ENCODE measurements around the gene BCAS1. TPM values are rescaled to one million over a fixed set of nuclear protein-coding genes. Genes with fewer than 3 reads are reported as not detected.
A peak's percentile ranks its signal among the peaks of the same experiment; 100 is the strongest.

Gene BCAS1
- total RNA-seq, 4 donors from 2014 or later: not detected

- TF ChIP-seq, protein P1, sequence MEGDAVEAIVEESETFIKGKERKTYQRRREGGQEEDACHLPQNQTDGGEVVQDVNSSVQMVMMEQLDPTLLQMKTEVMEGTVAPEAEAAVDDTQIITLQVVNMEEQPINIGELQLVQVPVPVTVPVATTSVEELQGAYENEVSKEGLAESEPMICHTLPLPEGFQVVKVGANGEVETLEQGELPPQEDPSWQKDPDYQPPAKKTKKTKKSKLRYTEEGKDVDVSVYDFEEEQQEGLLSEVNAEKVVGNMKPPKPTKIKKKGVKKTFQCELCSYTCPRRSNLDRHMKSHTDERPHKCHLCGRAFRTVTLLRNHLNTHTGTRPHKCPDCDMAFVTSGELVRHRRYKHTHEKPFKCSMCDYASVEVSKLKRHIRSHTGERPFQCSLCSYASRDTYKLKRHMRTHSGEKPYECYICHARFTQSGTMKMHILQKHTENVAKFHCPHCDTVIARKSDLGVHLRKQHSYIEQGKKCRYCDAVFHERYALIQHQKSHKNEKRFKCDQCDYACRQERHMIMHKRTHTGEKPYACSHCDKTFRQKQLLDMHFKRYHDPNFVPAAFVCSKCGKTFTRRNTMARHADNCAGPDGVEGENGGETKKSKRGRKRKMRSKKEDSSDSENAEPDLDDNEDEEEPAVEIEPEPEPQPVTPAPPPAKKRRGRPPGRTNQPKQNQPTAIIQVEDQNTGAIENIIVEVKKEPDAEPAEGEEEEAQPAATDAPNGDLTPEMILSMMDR (IDR thresholded peaks at IDR 0.05; ENCODE audit: low read depth): no peak
These were observed 51.3 kb downstream of the BCAS1 start for GRCh38 chr20:54019127-54019526.

GRCh38 chr20:54017846-54018245 lies 52.5 kb downstream of the BCAS1 start:
- TF ChIP-seq, protein P1 (IDR thresholded peaks at IDR 0.05; ENCODE audit: low read depth): no peak

- TF ChIP-seq, protein P1 (IDR thresholded peaks at IDR 0.05; ENCODE audit: low read depth): no peak
These were observed 54.9 kb downstream of the BCAS1 start for GRCh38 chr20:54015496-54015895.

DNA sequence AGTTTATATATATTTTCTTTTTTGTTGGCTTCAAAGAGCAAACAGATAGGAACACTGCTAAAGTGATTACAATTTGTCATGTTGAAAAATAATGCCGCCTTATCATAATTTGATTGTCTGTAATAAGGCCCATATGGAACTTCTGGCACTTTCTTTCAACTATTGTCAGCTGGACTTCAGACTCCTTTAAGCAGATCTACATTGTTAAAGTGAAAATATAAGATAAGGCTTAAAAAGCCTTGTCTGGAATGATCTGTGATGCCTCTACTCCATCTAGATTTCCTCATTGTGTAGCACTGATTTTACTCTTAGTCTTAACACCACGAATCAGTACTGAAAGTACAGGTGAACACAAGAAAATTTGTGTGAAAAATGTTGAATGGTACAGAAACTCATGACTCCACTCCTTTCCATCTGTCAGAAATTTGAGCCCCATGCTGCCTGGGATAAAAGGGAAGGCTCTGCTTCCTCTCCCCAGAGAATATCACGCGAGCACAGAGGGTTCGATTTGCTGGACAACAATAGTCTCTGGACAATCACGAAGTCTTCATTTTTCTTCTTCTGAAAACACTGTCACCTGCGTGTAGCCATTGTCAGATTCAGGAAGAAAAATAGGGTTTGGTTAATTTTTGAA lies 56.0 kb downstream of the BCAS1 start:
- TF ChIP-seq, protein P1 (IDR thresholded peaks at IDR 0.05; ENCODE audit: low read depth): no peak

DNA sequence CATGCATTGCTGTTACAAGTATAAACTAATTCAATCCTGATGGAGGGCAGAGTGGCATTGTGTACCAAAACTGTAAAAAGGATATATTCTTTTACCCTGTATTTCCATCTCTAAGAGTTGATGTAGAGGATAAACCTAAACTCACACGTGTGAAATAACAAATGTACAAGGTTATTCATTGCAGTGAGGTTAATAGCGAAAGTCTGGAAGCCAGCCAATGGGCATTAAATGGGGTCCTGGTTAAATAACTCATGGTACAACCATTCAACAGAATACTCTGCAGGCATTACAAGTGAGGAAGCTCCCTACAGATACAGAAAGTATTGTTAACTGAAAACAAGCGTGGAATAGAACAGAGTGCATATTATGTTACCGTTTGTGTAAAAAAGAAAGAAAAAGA lies 56.9 kb downstream of the BCAS1 start:
- TF ChIP-seq, protein P1 (IDR thresholded peaks at IDR 0.05; ENCODE audit: low read depth): peak; percentile 44

GRCh38 chr20:54011346-54011745 lies 59.0 kb downstream of the BCAS1 start:
- TF ChIP-seq, protein P1 (IDR thresholded peaks at IDR 0.05; ENCODE audit: low read depth): no peak

DNA sequence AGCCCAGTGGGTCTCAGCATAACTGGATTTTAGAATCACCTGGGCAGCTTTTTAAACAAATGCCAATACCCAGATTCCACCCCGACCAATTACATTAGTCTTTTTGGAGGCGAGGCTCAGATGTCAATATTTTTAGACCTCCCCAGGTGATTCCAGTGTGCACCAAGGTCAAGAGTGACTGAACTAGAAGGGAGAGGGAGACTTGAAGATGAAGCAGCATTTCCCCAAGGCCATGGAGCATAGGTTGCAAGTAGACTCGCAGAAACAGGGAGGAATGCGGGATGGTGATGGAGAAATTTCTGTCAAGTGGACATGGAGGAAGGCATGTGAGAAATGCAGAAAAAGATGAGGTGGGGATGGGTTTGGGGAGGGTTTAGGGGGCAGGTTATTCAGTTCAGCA lies 64.9 kb downstream of the BCAS1 start:
- TF ChIP-seq, protein P1 (IDR thresholded peaks at IDR 0.05; ENCODE audit: low read depth): no peak

All from subcutaneous adipose tissue (tissue), 4 donors.